BLaER1 (cell line): Measurements from ENCODE around the gene VPS13D.

Experiments
- H3K27ac ChIP-seq: shearing (Covaris generic); formaldehyde crosslinking; 2 replicates; pipeline ENCODE4 v1.8.1; 2022
- H3K27me3 ChIP-seq: shearing (Covaris generic); formaldehyde crosslinking; 2 replicates; pipeline ENCODE4 v1.8.1; 2022
- H3K36me3 ChIP-seq: shearing (Covaris generic); formaldehyde crosslinking; 2 replicates; pipeline ENCODE4 v1.8.1; 2022
- H3K4me1 ChIP-seq: shearing (Covaris generic); formaldehyde crosslinking; 2 replicates; pipeline ENCODE4 v1.8.1; 2022
- H3K4me2 ChIP-seq: shearing (Covaris generic); formaldehyde crosslinking; 2 replicates; pipeline ENCODE4 v1.8.1; 2022
- H3K4me3 ChIP-seq: shearing (Covaris generic); formaldehyde crosslinking; 2 replicates; pipeline ENCODE4 v1.8.1; 2022
- H3K9ac ChIP-seq: shearing (Covaris generic); formaldehyde crosslinking; 2 replicates; pipeline ENCODE4 v1.8.1; 2022
- H3K9me3 ChIP-seq: shearing (Covaris generic); formaldehyde crosslinking; 2 replicates; pipeline ENCODE4 v1.8.1; 2022
- H4K20me1 ChIP-seq: shearing (Covaris generic); formaldehyde crosslinking; 2 replicates; pipeline ENCODE4 v1.8.1; 2022
- Cebpa-rat ChIP-seq: shearing (Covaris generic); IDR thresholded peaks from 2 replicates; pipeline ENCODE4 v1.8.1; 2022

VPS13D gene

DNA sequence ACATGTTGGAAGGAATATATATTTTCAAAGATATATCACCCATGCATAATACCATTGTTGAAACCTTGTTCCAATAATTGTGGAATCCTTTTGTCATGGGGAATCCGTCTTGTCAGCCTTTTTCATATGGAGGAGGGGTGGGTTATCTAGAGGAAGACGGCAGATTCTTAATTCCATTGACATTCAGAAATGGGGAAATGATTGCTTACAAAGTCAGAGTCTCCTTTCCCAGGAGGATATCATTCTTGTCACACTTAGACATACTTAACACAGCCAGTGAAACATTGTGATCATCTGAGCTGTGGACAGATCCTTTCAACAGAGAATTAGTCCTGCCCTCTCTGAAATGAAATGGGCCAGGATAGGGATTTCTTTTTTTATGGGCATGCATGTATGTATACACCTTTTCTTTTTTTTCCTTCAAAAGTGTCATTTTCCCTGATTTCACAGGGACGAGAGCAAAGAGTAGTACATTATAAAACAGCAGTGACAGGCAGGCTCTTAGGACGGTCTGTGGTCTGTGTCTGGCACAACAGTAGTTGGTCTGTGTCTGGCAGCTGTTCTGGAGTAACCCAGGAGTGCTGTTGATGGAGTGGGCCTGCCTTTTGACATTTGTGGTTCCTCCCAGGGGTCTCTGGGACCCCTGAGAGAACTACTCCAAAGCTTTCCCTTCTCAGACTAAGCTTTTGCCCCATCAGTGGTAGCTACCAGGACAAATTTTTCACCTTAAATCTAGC, 50.1 kb downstream of the VPS13D start:
- Histone ChIP-seq H3K27me3 (no peaks in the 10 kb centered on the region), H3K27ac (no peak overlapping the region), H4K20me1 (0 out of 2 replicates have a peak, but pooled peaks cover 6% of the 10 kb centered on the region), H3K4me3 (no peak overlapping the region), H3K4me1 (peaks cover 9% of the 10 kb centered on the region), H3K9me3 (no peaks in the 10 kb centered on the region), H3K4me2 (no peak overlapping the region), H3K36me3 (peaks cover 74% of the 10 kb centered on the region), H3K9ac (no peak overlapping the region)
- TF ChIP-seq Cebpa-rat: no peak

DNA sequence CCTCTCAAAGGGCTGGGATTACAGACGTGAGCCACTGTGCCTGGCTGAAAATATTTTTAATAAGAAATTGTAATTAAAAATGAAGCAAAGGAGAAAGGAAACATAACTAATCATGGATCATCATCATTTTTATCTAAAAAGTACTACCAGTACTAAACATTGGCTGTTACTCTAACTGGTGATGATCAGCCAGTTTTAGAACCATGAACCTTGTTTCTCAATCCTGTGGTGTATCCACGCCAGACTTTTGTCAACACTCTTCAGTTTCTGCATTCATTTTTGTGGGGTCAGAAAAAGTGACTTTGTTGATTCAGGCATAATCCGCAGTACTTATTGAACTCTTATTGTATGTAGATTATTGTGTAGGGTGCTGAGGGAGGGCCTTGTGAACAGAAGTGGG, 52.3 kb downstream of the VPS13D start:
- no peak for TF ChIP-seq Cebpa-rat
- no peak overlapping the region for H3K9ac ChIP-seq
- peaks cover 69% of the 10 kb centered on the region for H3K36me3 ChIP-seq

DNA sequence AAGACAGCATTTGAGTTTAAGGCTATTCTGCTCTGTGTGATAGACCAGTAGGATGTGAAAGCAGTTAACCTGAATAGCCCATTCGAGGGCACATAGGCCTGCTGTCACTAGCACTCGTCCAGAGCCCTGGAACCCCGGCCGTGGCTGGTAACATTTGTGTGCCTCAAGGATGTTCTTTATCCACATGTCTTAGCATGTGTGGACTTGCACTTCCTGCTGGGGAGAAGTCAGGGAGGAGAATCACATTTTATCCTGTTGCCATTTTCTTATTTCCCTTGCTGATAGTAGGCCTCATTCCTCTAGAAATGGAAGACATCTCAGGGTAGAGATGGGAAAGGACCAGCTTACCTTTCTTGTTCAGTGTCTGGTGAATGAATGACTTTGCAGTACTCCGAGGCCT, 54.7 kb downstream of the VPS13D start:
- no peak overlapping the region for H3K4me3 ChIP-seq
- H4K20me1 ChIP-seq: 0 out of 2 replicates have a peak, but pooled peaks cover 6% of the 10 kb centered on the region
- H3K9me3 ChIP-seq: no peaks in the 10 kb centered on the region
- no peaks in the 10 kb centered on the region for H3K27me3 ChIP-seq
- H3K4me2 ChIP-seq: no peak overlapping the region
- TF ChIP-seq Cebpa-rat: no peak
- no peak overlapping the region for H3K27ac ChIP-seq
- no peak overlapping the region for H3K9ac ChIP-seq
- H3K4me1 ChIP-seq: no peaks in the 10 kb centered on the region
- H3K36me3 ChIP-seq: peaks cover 73% of the 10 kb centered on the region

More for the DNA sequence above, 52.3 kb downstream of the VPS13D start:
- no peak overlapping the region for H3K4me3 ChIP-seq
- no peak overlapping the region for H3K27ac ChIP-seq
- no peaks in the 10 kb centered on the region for H3K27me3 ChIP-seq
- peaks cover 9% of the 10 kb centered on the region for H3K4me1 ChIP-seq
- H3K4me2 ChIP-seq: no peak overlapping the region
- H4K20me1 ChIP-seq: 0 out of 2 replicates have a peak, but pooled peaks cover 6% of the 10 kb centered on the region
- no peaks in the 10 kb centered on the region for H3K9me3 ChIP-seq

DNA sequence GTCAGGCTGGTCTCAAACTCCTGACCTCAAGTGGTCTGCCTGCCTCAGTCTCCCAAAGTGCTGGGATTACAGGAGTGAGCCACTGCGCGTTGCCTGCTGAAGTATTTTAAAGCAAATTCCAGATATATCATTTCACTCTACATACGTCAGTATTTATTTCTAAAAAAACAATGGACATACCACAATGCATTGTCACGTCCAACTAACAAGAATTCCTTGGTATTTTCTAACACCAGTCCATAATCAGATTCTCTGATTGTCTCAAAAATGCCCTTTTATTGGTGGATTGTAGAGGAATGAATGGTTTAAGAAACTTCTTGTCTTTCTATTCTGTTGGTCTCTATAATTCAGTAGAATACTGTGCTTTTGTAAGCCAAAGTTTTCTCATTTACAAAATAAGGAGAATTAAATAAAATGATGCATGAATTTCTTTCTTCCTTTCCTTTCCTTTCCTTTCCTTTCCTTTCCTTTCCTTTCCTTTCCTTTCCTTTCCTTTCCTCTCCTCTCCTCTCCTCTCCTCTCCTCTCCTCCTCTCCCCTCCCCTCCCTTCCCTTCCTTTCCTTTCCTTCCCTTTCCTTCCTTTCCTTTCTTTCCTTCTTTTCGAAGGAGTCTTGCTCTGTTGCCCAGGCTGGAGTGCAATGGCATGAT, 55.8 kb downstream of the VPS13D start:
- H3K4me3 ChIP-seq: no peak overlapping the region
- no peaks in the 10 kb centered on the region for H3K9me3 ChIP-seq
- no peaks in the 10 kb centered on the region for H3K27me3 ChIP-seq
- no peak for TF ChIP-seq Cebpa-rat
- peaks cover 84% of the 10 kb centered on the region for H3K36me3 ChIP-seq
- H3K27ac ChIP-seq: no peak overlapping the region
- no peak overlapping the region for H3K9ac ChIP-seq
- 0 out of 2 replicates have a peak, but pooled peaks cover under 1% of the 10 kb centered on the region for H4K20me1 ChIP-seq
- no peaks in the 10 kb centered on the region for H3K4me1 ChIP-seq
- H3K4me2 ChIP-seq: no peak overlapping the region

DNA sequence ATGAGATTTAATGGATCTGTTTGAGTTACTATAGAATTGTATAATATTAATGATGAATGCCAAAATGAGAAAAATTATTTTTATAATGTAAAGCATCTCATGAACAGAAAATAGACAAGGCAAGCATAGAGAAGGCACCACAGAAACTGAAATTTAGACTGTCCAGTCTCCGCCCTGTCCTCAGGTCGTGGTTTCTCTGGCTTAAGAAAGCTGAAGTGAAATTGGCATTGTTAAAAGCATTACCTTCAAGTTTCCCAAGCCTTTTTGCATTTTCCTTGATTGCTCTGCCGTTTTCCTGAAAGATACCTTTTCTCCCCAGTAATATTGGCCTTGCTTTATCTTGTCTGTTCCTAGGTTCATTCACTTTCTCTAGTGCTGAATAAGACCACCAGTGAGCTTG, 58.0 kb downstream of the VPS13D start:
- no peaks in the 10 kb centered on the region for H4K20me1 ChIP-seq
- H3K27ac ChIP-seq: no peak overlapping the region
- H3K4me2 ChIP-seq: no peak overlapping the region
- TF ChIP-seq Cebpa-rat: no peak
- H3K4me3 ChIP-seq: no peak overlapping the region
- H3K36me3 ChIP-seq: peaks cover 88% of the 10 kb centered on the region
- no peak overlapping the region for H3K9ac ChIP-seq
- H3K9me3 ChIP-seq: no peaks in the 10 kb centered on the region
- no peaks in the 10 kb centered on the region for H3K27me3 ChIP-seq
- no peaks in the 10 kb centered on the region for H3K4me1 ChIP-seq

DNA sequence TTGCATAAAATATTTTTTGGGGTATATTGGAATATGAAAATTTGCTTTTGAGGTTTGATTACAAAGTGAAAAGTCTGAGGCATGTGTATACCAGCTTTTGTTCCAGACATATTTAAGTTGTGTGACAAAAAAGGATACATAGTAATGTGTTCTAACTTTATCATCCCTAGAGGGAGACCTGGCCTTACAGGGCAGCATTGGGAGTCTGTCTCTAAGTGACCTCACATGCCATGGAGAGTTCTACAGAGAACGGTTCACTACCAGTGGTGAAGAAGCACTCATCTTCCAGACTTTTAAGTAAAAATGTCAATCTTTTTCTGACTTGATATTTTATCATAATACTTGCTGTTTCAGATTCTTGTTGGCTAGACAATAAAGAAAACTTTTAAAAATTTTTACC, 61.0 kb downstream of the VPS13D start:
- no peak for TF ChIP-seq Cebpa-rat
- no peaks in the 10 kb centered on the region for H4K20me1 ChIP-seq
- H3K4me1 ChIP-seq: no peaks in the 10 kb centered on the region

DNA sequence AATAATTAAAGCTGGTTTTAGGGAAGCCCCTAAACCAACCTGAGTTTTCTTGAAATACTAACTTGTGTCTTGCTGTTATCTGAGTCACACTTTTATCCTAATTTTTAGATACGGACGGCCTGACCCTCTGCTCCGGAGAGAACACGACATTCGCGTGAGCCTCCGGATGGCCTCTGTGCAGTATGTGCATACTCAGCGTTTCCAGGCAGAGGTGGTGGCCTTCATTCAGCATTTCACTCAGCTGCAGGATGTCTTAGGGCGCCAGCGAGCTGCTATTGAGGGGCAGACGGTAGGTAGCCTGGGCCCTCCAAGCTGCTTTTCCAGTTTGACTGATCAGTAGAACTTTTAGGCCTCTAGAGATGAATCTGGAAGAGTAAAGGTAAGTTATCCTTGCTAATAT, 63.6 kb downstream of the VPS13D start:
- Histone ChIP-seq H3K4me2 (no peak overlapping the region), H3K27ac (no peak overlapping the region), H3K9ac (no peak overlapping the region), H3K27me3 (no peaks in the 10 kb centered on the region), H3K36me3 (peaks cover 72% of the 10 kb centered on the region), H4K20me1 (no peaks in the 10 kb centered on the region), H3K9me3 (no peaks in the 10 kb centered on the region), H3K4me3 (no peak overlapping the region), H3K4me1 (no peaks in the 10 kb centered on the region)
- TF ChIP-seq Cebpa-rat: no peak

More for the DNA sequence above, 61.0 kb downstream of the VPS13D start:
- Histone ChIP-seq H3K27ac (no peak overlapping the region), H3K9ac (no peak overlapping the region), H3K36me3 (peaks cover 89% of the 10 kb centered on the region), H3K27me3 (no peaks in the 10 kb centered on the region), H3K4me3 (no peak overlapping the region), H3K4me2 (no peak overlapping the region), H3K9me3 (no peaks in the 10 kb centered on the region)

DNA sequence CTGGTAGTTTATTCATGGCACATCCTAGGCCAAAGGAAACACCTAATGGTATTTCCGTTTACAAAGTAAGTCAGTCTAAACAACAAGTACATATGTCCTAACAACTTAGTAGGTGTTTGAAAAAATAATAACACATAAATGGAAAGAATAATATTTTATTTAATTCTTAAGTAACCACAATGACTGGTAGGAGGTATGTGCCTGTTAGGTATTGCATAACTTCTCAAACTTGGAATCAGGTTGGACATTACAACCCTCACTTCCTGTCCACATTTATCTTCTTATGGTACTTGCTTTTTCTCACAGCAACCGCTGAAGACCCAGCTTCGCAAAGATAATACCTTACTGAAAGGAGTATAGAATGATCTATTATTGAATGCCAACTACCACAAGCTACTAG, 64.2 kb downstream of the VPS13D start:
- Histone ChIP-seq H3K4me2 (no peak overlapping the region), H4K20me1 (no peaks in the 10 kb centered on the region), H3K4me3 (no peak overlapping the region), H3K9ac (no peak overlapping the region), H3K4me1 (no peaks in the 10 kb centered on the region), H3K36me3 (peaks cover 67% of the 10 kb centered on the region), H3K27ac (no peak overlapping the region), H3K9me3 (no peaks in the 10 kb centered on the region), H3K27me3 (no peaks in the 10 kb centered on the region)
- no peak for TF ChIP-seq Cebpa-rat

DNA sequence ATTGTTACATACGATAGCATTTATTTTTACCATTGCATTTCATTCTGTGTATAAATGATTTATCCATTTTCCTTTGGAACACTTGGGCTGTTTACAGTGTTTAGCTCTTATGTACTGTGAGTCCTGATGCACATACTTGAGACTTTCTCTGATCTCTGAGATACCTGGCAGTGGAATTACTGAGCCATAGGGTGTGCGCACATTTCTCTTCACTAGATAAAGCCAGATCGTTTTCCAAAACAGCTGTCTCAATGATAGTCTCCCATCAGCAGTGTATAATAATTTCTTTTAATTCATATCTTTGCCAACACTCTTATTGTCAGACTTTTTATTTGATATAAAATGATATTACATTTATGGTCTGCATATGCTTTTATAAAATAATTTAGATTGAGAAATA, 66.2 kb downstream of the VPS13D start:
- no peaks in the 10 kb centered on the region for H4K20me1 ChIP-seq
- no peaks in the 10 kb centered on the region for H3K9me3 ChIP-seq
- no peak overlapping the region for H3K4me2 ChIP-seq
- no peak overlapping the region for H3K27ac ChIP-seq
- no peak overlapping the region for H3K4me3 ChIP-seq
- H3K4me1 ChIP-seq: peaks cover under 1% of the 10 kb centered on the region
- TF ChIP-seq Cebpa-rat: no peak
- H3K9ac ChIP-seq: no peak overlapping the region
- H3K27me3 ChIP-seq: no peaks in the 10 kb centered on the region
- peaks cover 61% of the 10 kb centered on the region for H3K36me3 ChIP-seq

DNA sequence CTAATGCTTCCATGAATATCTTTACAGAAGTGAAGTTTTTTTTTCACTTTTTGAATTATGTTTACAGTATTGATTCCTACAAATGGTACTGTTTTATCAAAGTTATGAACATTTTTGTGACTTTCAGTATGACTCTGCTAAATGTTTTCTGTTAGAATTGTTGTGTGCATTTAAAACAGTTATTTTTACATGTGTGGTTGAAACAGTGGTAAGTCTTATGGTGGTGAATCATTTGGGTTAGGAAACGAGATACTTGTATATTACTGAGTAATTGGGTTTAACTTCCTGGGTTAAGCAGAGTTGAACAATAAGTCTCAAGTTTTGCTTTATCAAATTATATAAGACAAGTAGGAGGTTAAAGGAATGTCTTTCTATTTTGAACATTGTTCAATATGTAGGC, 66.8 kb downstream of the VPS13D start:
- Histone ChIP-seq H3K4me1 (peaks cover 7% of the 10 kb centered on the region), H4K20me1 (no peaks in the 10 kb centered on the region), H3K27ac (no peak overlapping the region), H3K36me3 (peaks cover 60% of the 10 kb centered on the region), H3K9ac (no peak overlapping the region), H3K27me3 (no peaks in the 10 kb centered on the region), H3K4me3 (no peak overlapping the region), H3K4me2 (no peak overlapping the region), H3K9me3 (no peaks in the 10 kb centered on the region)
- no peak for TF ChIP-seq Cebpa-rat
